ENCODE measurements around the gene PNLDC1.
"Not testable (repeated sequence)": the region's sequence is repeated elsewhere in the genome, so short reads cannot be mapped to it uniquely, and the experiment has no call there.

Gene PNLDC1

GRCh38 chr6:159848552-159848951 lies 48.5 kb downstream of the PNLDC1 start:
- H3K36me3 ChIP-seq (ENCODE audit: control insufficient read depth, insufficient read depth, low read length); H3K4me3 ChIP-seq (ENCODE audit: low read length); H3K27ac ChIP-seq (ENCODE audit: low read depth, low read length); H3K27me3 ChIP-seq (ENCODE audit: control insufficient read depth, insufficient read depth, low read length); H3K4me1 ChIP-seq (ENCODE audit: control insufficient read depth, insufficient read depth, low read length); H3K9ac ChIP-seq (ENCODE audit: low read length): not testable (repeated sequence)

- H3K9ac ChIP-seq (ENCODE audit: low read length); H3K4me3 ChIP-seq (ENCODE audit: low read length); H3K36me3 ChIP-seq (ENCODE audit: control insufficient read depth, insufficient read depth, low read length); H3K4me1 ChIP-seq (ENCODE audit: control insufficient read depth, insufficient read depth, low read length); H3K27me3 ChIP-seq (ENCODE audit: control insufficient read depth, insufficient read depth, low read length); H3K27ac ChIP-seq (ENCODE audit: low read depth, low read length): not testable (repeated sequence)
Observed at GRCh38 chr6:159849851-159850250, 49.8 kb downstream of the PNLDC1 start.

- H3K27me3 ChIP-seq (ENCODE audit: control insufficient read depth, insufficient read depth, low read length), result no peaks in the 10 kb centered on the region
Observed at GRCh38 chr6:159852877-159853276, 52.8 kb downstream of the PNLDC1 start.

GRCh38 chr6:159853754-159854153 lies 53.7 kb downstream of the PNLDC1 start:
- Histone ChIP-seq H3K27me3 (ENCODE audit: control insufficient read depth, insufficient read depth, low read length) (no peaks in the 10 kb centered on the region), H3K36me3 (ENCODE audit: control insufficient read depth, insufficient read depth, low read length) (no peaks in the 10 kb centered on the region), H3K9ac (ENCODE audit: low read length) (no peak overlapping the region), H3K4me1 (ENCODE audit: control insufficient read depth, insufficient read depth, low read length) (no peaks in the 10 kb centered on the region), H3K4me3 (ENCODE audit: low read length) (no peak overlapping the region), H3K27ac (ENCODE audit: low read depth, low read length) (no peak overlapping the region)

More at GRCh38 chr6:159852877-159853276, 52.8 kb downstream of the PNLDC1 start:
- Histone ChIP-seq H3K27ac (ENCODE audit: low read depth, low read length) (no peak overlapping the region), H3K4me3 (ENCODE audit: low read length) (no peak overlapping the region), H3K4me1 (ENCODE audit: control insufficient read depth, insufficient read depth, low read length) (no peaks in the 10 kb centered on the region), H3K9ac (ENCODE audit: low read length) (no peak overlapping the region), H3K36me3 (ENCODE audit: control insufficient read depth, insufficient read depth, low read length) (no peaks in the 10 kb centered on the region)

- no peak overlapping the region for H3K4me3 ChIP-seq (ENCODE audit: low read length)
- no peaks in the 10 kb centered on the region for H3K27me3 ChIP-seq (ENCODE audit: control insufficient read depth, insufficient read depth, low read length)
- H3K9ac ChIP-seq (ENCODE audit: low read length), result no peak overlapping the region
- H3K27ac ChIP-seq (ENCODE audit: low read depth, low read length), result no peak overlapping the region
- no peaks in the 10 kb centered on the region for H3K36me3 ChIP-seq (ENCODE audit: control insufficient read depth, insufficient read depth, low read length)
- no peaks in the 10 kb centered on the region for H3K4me1 ChIP-seq (ENCODE audit: control insufficient read depth, insufficient read depth, low read length)
Observed at GRCh38 chr6:159854959-159855358, 54.9 kb downstream of the PNLDC1 start.

- H3K4me1 ChIP-seq (ENCODE audit: control insufficient read depth, insufficient read depth, low read length), result no peaks in the 10 kb centered on the region
- H3K36me3 ChIP-seq (ENCODE audit: control insufficient read depth, insufficient read depth, low read length), result no peaks in the 10 kb centered on the region
- H3K4me3 ChIP-seq (ENCODE audit: low read length), result no peak overlapping the region
- no peaks in the 10 kb centered on the region for H3K27me3 ChIP-seq (ENCODE audit: control insufficient read depth, insufficient read depth, low read length)
- no peak overlapping the region for H3K27ac ChIP-seq (ENCODE audit: low read depth, low read length)
- H3K9ac ChIP-seq (ENCODE audit: low read length), result no peak overlapping the region
Observed at GRCh38 chr6:159858259-159858658, 58.2 kb downstream of the PNLDC1 start.

- H3K27me3 ChIP-seq (ENCODE audit: control insufficient read depth, insufficient read depth, low read length), result no peaks in the 10 kb centered on the region
- no peak overlapping the region for H3K9ac ChIP-seq (ENCODE audit: low read length)
- no peaks in the 10 kb centered on the region for H3K4me1 ChIP-seq (ENCODE audit: control insufficient read depth, insufficient read depth, low read length)
- no peak overlapping the region for H3K27ac ChIP-seq (ENCODE audit: low read depth, low read length)
- no peak overlapping the region for H3K4me3 ChIP-seq (ENCODE audit: low read length)
- H3K36me3 ChIP-seq (ENCODE audit: control insufficient read depth, insufficient read depth, low read length), result no peaks in the 10 kb centered on the region
Observed at GRCh38 chr6:159860482-159860881, 60.4 kb downstream of the PNLDC1 start.

GRCh38 chr6:159862103-159862502 lies 62.0 kb downstream of the PNLDC1 start:
- Histone ChIP-seq H3K4me3 (ENCODE audit: low read length) (no peak overlapping the region), H3K27ac (ENCODE audit: low read depth, low read length) (no peak overlapping the region), H3K27me3 (ENCODE audit: control insufficient read depth, insufficient read depth, low read length) (no peaks in the 10 kb centered on the region), H3K36me3 (ENCODE audit: control insufficient read depth, insufficient read depth, low read length) (no peaks in the 10 kb centered on the region), H3K9ac (ENCODE audit: low read length) (no peak overlapping the region), H3K4me1 (ENCODE audit: control insufficient read depth, insufficient read depth, low read length) (no peaks in the 10 kb centered on the region)

- H3K27me3 ChIP-seq (ENCODE audit: control insufficient read depth, insufficient read depth, low read length); H3K4me3 ChIP-seq (ENCODE audit: low read length); H3K36me3 ChIP-seq (ENCODE audit: control insufficient read depth, insufficient read depth, low read length); H3K27ac ChIP-seq (ENCODE audit: low read depth, low read length); H3K4me1 ChIP-seq (ENCODE audit: control insufficient read depth, insufficient read depth, low read length); H3K9ac ChIP-seq (ENCODE audit: low read length): not testable (repeated sequence)
Observed at GRCh38 chr6:159863341-159863740, 63.3 kb downstream of the PNLDC1 start.

- H3K27ac ChIP-seq (ENCODE audit: low read depth, low read length), result no peak overlapping the region
- H3K27me3 ChIP-seq (ENCODE audit: control insufficient read depth, insufficient read depth, low read length), result no peaks in the 10 kb centered on the region
- H3K36me3 ChIP-seq (ENCODE audit: control insufficient read depth, insufficient read depth, low read length), result no peaks in the 10 kb centered on the region
- no peak overlapping the region for H3K4me3 ChIP-seq (ENCODE audit: low read length)
- H3K9ac ChIP-seq (ENCODE audit: low read length), result no peak overlapping the region
- no peaks in the 10 kb centered on the region for H3K4me1 ChIP-seq (ENCODE audit: control insufficient read depth, insufficient read depth, low read length)
Observed at GRCh38 chr6:159865226-159865920, 65.3 kb downstream of the PNLDC1 start.

GRCh38 chr6:159866286-159867247 lies 66.5 kb downstream of the PNLDC1 start:
- Histone ChIP-seq H3K4me3 (ENCODE audit: low read length) (no peak overlapping the region), H3K36me3 (ENCODE audit: control insufficient read depth, insufficient read depth, low read length) (no peaks in the 10 kb centered on the region), H3K27ac (ENCODE audit: low read depth, low read length) (no peak overlapping the region), H3K9ac (ENCODE audit: low read length) (no peak overlapping the region), H3K27me3 (ENCODE audit: control insufficient read depth, insufficient read depth, low read length) (no peaks in the 10 kb centered on the region), H3K4me1 (ENCODE audit: control insufficient read depth, insufficient read depth, low read length) (no peaks in the 10 kb centered on the region)

Data from rectal smooth muscle tissue (tissue), 1 donor.